ENCODE results near the gene GRM3.

GRM3 gene

DNA sequence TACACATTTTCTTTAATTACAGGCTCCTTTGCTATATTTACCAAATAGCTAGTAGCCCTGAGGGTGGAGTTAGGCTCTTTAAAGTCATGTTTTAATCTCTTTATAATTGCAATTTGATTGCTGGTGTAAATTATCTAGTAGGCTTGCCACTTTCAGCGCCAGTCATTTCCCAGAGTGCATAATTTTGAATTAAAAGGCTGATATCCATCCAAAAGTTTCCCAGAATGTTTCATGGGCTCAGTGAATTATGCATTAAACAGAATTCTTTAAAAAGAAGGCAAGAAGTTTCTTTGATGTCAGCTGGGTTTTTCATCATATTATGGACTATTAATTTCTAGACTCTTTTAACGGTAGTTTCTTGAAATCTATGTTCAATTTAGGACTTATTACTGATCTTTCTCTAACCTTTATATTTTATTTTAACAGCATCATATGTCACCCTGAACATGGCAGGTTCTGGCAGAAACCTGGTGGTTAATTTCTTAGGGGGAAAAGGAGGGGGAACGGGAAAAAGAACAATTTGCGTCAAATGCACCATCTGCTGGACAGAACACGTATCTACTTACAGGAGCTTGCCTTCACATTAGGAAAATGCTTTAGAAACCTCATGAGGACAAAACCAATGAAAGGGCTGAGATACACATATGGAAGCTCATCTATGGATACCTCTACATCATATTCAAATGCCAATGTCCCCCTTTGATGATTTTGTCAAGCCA lies 171.1 kb downstream of the GRM3 start:
- Histone ChIP-seq H3K27me3 (no peaks in the 10 kb centered on the region), H3K4me2 (no peak overlapping the region), H3K9ac (no peak overlapping the region), H3K4me1 (no peaks in the 10 kb centered on the region), H3K27ac (no peak overlapping the region), H3K4me3 (no peak overlapping the region), H3K9me3 (replicated peaks in 1 of 11) (no peaks in the 10 kb centered on the region), H3K36me3 (no peaks in the 10 kb centered on the region), H4K20me1 (no peaks in the 10 kb centered on the region)
- no peak for TF ChIP-seq Cebpa-rat (IDR thresholded peaks at IDR 0.05)

- Histone ChIP-seq H3K36me3 (no peaks in the 10 kb centered on the region), H3K4me2 (no peak overlapping the region), H3K27me3 (no peaks in the 10 kb centered on the region), H3K9ac (no peak overlapping the region), H3K4me1 (no peaks in the 10 kb centered on the region), H3K27ac (no peak overlapping the region), H3K4me3 (no peak overlapping the region), H3K9me3 (replicated peaks in 1 of 11) (no peaks in the 10 kb centered on the region), H4K20me1 (no peaks in the 10 kb centered on the region)
- TF ChIP-seq Cebpa-rat (IDR thresholded peaks at IDR 0.05), result no peak
These were observed 171.8 kb downstream of the GRM3 start for GRCh38 chr7:86815556-86815955.

DNA sequence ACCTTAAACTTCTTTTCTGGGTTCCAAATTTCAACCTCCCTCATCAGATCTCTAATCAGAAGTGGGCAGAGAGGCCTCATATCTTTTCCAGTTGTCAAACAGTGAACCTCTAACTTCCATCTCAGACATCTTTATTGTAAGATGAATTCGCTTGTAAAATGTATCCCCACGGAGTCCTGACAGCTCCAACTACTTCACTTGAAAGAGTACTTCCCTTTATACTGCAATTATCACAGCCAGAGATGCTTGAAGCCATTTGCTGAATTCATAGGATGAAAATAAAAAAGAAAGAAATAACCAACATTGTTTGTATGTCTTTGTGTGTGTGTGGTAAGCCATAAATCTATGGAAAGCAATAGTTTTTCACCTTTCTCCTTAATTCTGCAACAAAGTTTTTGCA lies 175.2 kb downstream of the GRM3 start:
- no peak for TF ChIP-seq Cebpa-rat (IDR thresholded peaks at IDR 0.05)
- Histone ChIP-seq H3K4me3 (no peak overlapping the region), H3K36me3 (no peaks in the 10 kb centered on the region), H3K27me3 (no peaks in the 10 kb centered on the region), H3K9me3 (replicated peaks in 1 of 11) (no peaks in the 10 kb centered on the region), H3K4me1 (no peaks in the 10 kb centered on the region), H3K4me2 (no peak overlapping the region), H3K9ac (no peak overlapping the region), H3K27ac (no peak overlapping the region), H4K20me1 (no peaks in the 10 kb centered on the region)

GRCh38 chr7:86823769-86824168 lies 180.1 kb downstream of the GRM3 start:
- H3K4me1 ChIP-seq, result no peaks in the 10 kb centered on the region
- H3K36me3 ChIP-seq, result no peaks in the 10 kb centered on the region
- H3K27me3 ChIP-seq, result no peaks in the 10 kb centered on the region
- no peak for TF ChIP-seq Cebpa-rat (IDR thresholded peaks at IDR 0.05)
- no peak overlapping the region for H3K9ac ChIP-seq
- no peaks in the 10 kb centered on the region for H3K9me3 ChIP-seq (replicated peaks in 1 of 11)
- H3K4me2 ChIP-seq, result peak overlapping the region in 1 of 11 experiments; percentile 5; a peak in 1 of 22 replicates
- no peaks in the 10 kb centered on the region for H4K20me1 ChIP-seq
- H3K4me3 ChIP-seq, result no peak overlapping the region
- H3K27ac ChIP-seq, result no peak overlapping the region

DNA sequence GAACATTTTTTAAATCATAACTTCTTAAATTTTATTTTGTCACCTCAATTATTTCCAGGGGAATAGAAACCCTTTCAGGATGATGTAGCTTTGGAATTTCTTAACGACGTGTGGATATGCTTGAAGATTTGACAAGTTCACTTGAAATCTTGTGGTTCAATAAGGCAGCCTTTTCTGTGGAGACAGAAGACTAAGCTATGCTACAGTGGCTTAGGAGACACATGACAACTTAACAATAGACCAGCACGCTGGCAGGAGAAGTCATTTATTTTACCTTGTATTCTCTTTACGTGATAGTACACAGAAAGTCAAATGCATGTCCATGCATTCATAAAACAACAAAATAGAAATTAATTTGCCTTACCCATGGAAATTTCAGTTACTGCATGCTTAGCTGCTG lies 181.6 kb downstream of the GRM3 start:
- H3K27me3 ChIP-seq, result no peaks in the 10 kb centered on the region
- no peaks in the 10 kb centered on the region for H4K20me1 ChIP-seq
- TF ChIP-seq Cebpa-rat (IDR thresholded peaks at IDR 0.05), result no peak
- H3K27ac ChIP-seq, result no peak overlapping the region
- no peak overlapping the region for H3K9ac ChIP-seq
- no peaks in the 10 kb centered on the region for H3K36me3 ChIP-seq
- H3K4me3 ChIP-seq, result no peak overlapping the region
- H3K4me1 ChIP-seq, result no peaks in the 10 kb centered on the region
- no peak overlapping the region for H3K4me2 ChIP-seq
- H3K9me3 ChIP-seq (replicated peaks in 1 of 11), result no peaks in the 10 kb centered on the region

GRCh38 chr7:86826948-86827347 lies 183.2 kb downstream of the GRM3 start:
- Histone ChIP-seq H3K9me3 (replicated peaks in 1 of 11) (no peaks in the 10 kb centered on the region), H3K27me3 (no peaks in the 10 kb centered on the region), H4K20me1 (no peaks in the 10 kb centered on the region), H3K36me3 (no peaks in the 10 kb centered on the region), H3K4me1 (no peaks in the 10 kb centered on the region), H3K4me2 (no peak overlapping the region), H3K9ac (no peak overlapping the region), H3K27ac (no peak overlapping the region), H3K4me3 (no peak overlapping the region)
- no peak for TF ChIP-seq Cebpa-rat (IDR thresholded peaks at IDR 0.05)

DNA sequence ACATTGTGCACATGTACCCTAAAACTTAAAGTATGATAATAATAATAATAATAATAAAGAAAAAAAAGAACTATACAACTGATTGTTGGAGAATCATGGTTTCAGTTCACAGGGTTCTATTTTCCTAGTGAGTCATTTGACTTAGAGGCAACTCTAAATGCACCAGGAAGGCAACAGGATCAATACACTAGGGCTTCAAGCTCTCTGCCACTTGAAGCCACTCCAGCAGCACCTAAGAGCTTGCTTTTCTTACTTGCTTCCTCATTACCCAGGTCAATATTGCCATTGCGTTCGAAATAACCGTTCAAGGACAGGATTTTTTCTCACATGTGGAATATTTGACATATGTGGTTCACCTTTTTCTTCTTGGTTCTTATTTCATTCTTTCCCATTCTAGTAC lies 189.7 kb downstream of the GRM3 start:
- Histone ChIP-seq H4K20me1 (no peaks in the 10 kb centered on the region), H3K4me2 (no peak overlapping the region), H3K9ac (no peak overlapping the region), H3K9me3 (replicated peaks in 1 of 11) (no peaks in the 10 kb centered on the region), H3K36me3 (no peaks in the 10 kb centered on the region), H3K4me1 (no peaks in the 10 kb centered on the region), H3K4me3 (no peak overlapping the region), H3K27me3 (no peaks in the 10 kb centered on the region), H3K27ac (no peak overlapping the region)
- TF ChIP-seq Cebpa-rat (IDR thresholded peaks at IDR 0.05), result no peak

- H3K4me3 ChIP-seq, result no peak overlapping the region
- H3K4me2 ChIP-seq, result no peak overlapping the region
- H4K20me1 ChIP-seq, result no peaks in the 10 kb centered on the region
- H3K9me3 ChIP-seq (replicated peaks in 1 of 11), result no peaks in the 10 kb centered on the region
- no peaks in the 10 kb centered on the region for H3K27me3 ChIP-seq
- no peaks in the 10 kb centered on the region for H3K4me1 ChIP-seq
- TF ChIP-seq Cebpa-rat (IDR thresholded peaks at IDR 0.05), result no peak
- H3K27ac ChIP-seq, result no peak overlapping the region
- no peaks in the 10 kb centered on the region for H3K36me3 ChIP-seq
- H3K9ac ChIP-seq, result no peak overlapping the region
These were observed 193.5 kb downstream of the GRM3 start for GRCh38 chr7:86837235-86837634.

DNA sequence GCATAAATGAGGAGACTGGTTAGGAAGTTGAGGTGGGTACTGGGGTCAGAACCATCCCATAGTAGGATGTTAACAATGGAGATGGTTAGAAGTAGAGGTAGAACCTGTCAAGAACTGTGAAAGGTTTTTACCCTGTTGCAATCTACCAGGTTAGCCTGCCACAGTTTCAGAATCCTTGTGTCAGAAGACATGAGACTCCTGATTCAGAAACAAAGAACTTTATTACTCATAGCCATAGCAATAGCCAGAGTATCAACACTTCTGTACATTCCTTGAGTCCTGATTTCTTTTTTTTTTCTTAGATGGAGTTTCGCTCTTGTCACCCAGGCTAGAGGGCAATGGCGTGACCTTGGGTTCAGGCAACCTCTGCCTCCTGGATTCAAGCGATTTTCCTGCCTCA lies 200.9 kb downstream of the GRM3 start:
- Histone ChIP-seq H3K9me3 (replicated peaks in 1 of 11) (no peaks in the 10 kb centered on the region), H3K27ac (no peak overlapping the region), H3K4me1 (peaks cover 0 to 20% (median 0%) of the 10 kb centered on the region in 10 experiments; a peak in 6 of 20 replicates), H4K20me1 (no peaks in the 10 kb centered on the region), H3K4me3 (no peak overlapping the region), H3K9ac (no peak overlapping the region), H3K36me3 (no peaks in the 10 kb centered on the region), H3K4me2 (no peak overlapping the region), H3K27me3 (peaks cover 0 to 3% (median 0%) of the 10 kb centered on the region in 11 experiments; a peak in 1 of 22 replicates)
- no peak for TF ChIP-seq Cebpa-rat (IDR thresholded peaks at IDR 0.05)

GRCh38 chr7:86846494-86847190 lies 202.9 kb downstream of the GRM3 start:
- Histone ChIP-seq H3K4me3 (no peak overlapping the region), H3K9me3 (replicated peaks in 1 of 11) (no peaks in the 10 kb centered on the region), H3K4me2 (peak overlapping the region in 4 of 11 experiments; percentile 1 to 65 (median 27); a peak in 6 of 22 replicates), H3K27me3 (peaks cover 0 to 19% (median 0%) of the 10 kb centered on the region in 11 experiments; a peak in 3 of 22 replicates), H3K9ac (no peak overlapping the region), H3K27ac (no peak overlapping the region), H3K36me3 (no peaks in the 10 kb centered on the region), H3K4me1 (peaks cover 0 to 20% (median 0%) of the 10 kb centered on the region in 10 experiments; a peak in 6 of 20 replicates), H4K20me1 (no peaks in the 10 kb centered on the region)
- TF ChIP-seq Cebpa-rat (IDR thresholded peaks at IDR 0.05), result no peak
